GM21423 (cell line): Measurements from ENCODE around the gene CFAP100.

ENCODE experiments used
- ATAC-seq: cut with Tn5 transposase; IDR thresholded peaks from one replicate; pipeline ENCODE4 v1.9.1; 2021; ENCODE audit warnings: mild to moderate bottlenecking, moderate library complexity; ENCODE audit not compliant: unreplicated experiment

Gene CFAP100

DNA sequence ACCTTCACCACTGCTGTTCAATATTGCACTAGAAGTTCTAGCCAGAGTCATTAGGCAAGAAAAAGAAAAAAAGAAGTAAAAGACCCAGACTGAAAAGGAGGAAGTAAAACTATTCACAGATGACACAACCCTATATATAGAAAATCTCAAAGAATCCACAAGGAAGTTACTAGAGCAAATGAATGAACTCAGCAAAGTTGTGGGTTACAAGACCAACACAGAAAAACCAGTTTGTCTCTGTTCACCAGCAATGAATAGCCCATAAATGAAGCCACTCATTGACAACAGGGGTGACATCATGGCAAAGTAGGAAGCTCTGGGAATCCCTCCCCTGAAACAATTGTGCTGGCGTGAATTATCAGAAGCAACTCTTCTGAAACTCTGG, 4.6 kb downstream of the CFAP100 start:
- ATAC-seq: peak; percentile 61

DNA sequence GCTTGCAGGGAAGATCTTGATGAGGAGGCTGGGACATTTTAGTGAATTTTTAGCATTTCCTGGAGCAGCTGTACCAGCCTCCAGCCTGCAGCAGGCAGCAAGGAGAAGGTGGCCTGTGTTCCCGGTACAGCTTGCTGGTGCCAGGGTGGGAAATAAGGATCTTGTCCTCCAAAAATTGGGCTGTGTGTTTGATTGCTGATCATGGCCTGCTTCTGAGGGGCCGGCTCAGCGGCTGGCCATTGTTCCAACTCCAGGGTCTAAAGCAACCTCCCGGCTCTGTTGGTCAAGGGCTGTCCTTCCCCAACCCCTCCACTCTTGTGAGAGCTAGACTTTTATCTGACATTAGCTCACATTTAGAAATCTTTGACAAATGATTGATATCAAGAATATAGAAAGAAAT, 5.0 kb downstream of the CFAP100 start:
- ATAC-seq: no peak

DNA sequence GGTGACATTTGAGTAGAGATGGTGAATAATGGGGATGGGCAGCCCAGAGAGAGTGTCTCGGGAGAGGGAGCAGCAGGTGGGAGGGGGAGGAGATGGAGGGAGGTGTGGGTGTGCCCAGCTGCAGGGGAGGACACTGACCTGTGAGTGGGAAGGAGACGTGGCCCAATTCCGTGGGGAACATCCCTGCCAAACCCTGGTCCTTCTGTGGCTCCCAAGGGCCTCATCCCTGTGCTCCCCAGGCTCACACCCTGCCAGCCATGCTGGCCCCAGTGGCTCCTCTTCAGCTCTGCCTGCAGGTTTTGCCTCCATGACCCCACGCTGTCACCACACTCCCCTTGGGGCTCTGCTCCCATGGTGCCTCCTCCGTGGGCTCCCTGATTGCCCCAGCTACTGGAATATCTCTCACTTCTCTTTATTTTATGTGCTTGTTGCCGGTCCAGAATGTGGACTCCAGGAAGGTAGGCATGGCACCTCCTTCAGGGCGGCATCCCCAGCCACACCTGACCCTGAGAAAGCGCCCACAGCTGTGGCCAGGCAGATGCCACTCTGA, 7.0 kb downstream of the CFAP100 start:
- ATAC-seq: no peak

DNA sequence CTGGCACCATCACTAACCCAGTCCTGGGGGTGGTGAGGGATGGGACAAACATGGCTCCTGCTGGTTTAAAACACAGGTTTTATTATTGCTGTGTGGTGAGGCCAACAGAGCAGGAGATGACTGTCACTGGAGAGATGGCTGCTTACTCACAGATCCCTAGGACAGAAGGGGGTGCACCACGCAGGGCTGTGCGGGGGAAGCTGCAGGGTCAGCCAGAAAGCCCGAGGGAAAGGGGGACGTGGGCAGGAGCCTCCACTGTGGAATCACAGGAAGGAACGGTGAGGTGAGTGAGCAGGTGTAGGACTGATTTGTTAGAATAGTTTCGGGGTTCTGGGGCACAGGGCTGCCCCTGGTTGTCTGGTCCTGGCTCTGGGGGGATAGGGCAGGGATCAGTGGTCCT, 7.5 kb downstream of the CFAP100 start:
- no peak for ATAC-seq

DNA sequence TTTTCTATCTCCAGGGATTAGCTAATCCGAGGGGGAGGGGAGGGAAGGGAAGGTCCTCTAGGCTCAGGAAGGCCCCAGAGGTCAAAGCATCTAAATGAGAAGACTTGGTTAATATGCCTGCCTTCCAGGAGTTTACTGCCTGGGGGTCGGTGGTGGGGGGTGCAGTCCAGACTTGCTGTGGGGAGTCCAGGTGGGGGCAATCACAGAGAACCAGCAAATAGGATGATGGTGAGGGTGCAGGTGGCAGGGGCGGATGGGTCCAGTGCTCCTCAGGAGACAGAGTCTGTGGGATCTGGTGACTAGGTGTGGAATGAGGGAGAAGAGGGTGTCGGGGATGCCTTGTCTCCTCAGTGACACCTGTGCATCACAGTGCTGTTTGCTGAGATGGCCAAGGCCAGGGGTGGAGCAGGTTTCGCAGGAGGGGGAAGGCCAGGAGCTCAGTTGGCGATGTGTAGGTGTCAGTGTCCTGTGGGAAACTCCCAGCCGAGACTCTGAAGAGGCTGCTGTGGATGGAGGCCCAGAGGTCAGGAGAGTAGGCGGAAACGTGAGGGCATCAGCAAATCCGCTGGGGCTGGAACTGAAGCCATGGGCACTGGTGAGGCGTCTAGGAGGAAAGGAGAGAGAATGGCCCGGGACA, 8.1 kb downstream of the CFAP100 start:
- ATAC-seq: no peak

DNA sequence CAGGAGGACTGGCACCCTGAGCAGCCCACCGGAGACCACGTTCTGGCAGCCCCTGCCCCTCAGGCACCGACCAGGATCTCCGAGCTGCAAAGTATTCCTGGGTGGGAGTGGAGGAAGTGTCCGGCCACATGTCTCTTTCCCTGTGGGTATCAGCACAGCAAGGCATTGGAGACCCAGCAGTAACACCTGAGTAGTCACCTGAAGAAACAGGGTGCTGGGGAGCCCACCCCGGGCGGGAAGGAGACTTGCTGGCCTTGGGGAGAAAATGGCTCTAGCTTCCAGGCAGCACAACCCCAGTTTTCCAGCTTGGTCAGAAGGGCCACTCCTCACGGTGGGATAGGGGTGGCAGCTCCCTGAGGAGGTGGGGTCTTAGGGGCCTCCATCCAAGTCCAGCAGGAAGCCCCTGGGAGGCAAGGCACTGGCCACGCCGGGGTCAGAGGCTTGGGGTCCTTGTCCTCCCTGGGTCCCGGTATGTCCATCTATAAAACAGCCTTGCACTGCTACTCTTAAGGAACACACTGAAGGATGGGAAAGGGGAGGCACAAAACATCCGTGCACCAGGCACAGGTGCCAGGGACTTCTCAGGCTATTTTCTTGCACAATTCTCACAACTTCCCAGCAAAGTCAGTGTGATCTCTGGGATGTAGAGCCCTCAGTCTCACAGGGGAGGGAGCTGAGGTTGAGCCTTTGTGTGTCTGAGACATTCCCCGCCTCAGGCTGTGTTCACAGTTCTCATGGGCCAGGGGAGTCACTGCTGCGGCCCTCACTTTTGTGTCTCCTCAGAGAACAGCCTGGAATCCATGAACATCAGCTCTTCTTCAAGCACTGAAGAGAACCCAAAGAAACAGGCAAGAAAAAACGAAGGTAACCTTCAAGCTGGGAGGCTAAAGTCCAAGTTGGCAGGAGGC, 11.9 kb downstream of the CFAP100 start:
- no peak for ATAC-seq

DNA sequence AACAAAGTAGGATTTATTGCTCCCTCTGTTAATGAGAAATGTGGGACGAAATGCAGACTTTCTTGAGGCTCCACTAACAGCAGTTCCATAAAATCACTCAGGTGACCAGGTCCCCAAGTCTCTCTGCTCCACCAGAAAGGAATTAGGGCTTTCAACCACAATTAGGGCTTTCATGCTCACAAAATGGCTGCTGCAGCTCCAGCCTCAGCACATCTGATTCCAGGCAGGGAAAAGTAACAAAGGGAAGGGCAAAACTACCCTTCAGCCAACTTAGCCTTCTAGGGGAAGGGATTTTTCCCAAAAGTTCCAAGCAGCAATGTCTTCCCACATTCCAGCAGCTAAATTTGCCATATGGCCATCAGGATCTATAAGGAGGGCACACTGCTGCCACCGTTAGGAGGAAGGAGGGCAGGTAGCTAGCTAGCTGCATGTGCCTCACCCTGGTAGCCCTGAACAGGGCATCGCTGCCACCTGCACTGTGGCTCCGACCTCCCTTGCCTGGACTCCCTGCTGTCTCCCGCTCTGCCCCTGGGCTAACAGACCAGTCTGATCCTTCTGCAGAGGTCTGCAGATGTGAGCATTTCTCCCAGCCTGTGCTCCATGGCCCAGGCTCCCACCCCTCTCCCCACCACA, 12.8 kb downstream of the CFAP100 start:
- ATAC-seq: no peak

DNA sequence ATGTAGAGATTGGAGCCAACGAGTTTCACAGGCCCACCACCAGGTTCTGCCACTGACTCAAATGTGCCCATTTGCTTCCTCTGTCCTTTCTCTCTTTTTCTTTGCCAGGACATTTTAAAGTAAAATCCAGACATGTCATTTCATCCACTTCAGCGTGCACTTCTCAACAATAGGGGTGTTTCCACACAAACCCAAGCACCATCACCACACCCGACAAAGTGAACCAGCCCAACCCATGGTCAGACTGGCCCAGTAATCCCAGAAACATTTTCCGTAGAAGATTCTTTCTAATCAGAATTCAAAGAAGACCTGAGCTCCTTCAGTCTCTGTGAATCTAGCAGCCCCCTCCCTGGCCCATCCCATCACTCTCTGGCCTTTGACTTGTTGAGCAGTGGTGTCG, 13.4 kb downstream of the CFAP100 start:
- ATAC-seq: no peak

DNA sequence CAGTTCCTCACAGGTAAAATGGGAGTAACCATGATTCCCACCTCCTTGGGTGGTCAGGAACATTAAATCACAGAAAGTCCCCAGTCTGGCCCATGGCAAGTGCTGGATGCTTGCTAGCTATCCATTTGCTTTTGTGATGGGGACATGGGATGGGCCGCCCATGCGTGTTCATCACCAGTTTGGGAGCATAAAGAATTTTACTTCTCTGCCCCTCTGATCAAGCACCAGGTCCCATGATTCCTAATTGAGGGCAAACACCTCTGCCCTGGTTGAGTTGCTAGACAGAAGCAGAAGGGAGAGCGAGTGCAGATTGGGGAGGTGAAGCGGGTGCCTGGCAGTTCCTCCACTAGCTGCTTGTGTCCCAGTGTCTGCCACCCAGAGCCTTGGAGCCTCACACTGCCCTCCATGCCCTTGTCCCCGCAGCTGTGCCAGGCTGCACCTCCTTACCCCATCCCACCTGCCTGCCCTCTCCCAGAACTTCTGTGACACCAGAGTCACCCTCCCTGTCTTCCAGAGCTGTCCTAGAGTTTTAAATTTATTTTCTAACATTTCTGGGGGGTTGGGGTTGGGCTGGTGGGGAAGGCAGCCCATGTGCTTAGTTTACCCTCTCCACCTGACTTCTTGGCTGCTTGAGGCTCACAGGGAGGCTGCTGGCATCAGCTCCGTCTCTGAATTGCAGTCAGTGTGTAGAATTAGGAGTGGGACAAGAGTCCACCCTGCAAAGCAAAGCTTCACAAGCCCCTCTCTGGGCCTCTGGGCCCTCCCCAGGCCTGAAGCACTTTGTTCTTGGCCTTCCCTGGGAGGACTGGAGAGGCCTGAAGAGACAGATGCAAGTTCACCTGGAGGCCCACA, 18.4 kb downstream of the CFAP100 start:
- no peak for ATAC-seq

DNA sequence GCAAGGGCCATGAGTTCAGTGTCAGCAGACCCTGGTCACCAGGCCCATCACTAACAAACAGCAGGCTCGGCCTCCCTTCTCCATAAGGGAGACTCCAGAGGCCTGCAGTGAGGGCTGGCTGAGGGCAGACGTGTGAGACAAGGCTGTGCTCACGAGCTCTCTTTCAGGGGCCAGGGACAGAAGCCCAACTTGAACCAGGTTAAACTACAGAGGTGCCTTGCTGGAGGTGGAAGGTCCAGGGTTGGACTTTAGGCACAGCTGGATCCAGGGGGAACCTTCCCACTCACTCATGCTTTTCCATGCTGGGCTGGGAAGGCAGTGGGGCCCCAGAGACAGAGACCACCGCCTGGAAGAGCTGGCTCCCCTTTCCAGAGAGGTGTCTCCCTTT, 19.0 kb downstream of the CFAP100 start:
- no peak for ATAC-seq

DNA sequence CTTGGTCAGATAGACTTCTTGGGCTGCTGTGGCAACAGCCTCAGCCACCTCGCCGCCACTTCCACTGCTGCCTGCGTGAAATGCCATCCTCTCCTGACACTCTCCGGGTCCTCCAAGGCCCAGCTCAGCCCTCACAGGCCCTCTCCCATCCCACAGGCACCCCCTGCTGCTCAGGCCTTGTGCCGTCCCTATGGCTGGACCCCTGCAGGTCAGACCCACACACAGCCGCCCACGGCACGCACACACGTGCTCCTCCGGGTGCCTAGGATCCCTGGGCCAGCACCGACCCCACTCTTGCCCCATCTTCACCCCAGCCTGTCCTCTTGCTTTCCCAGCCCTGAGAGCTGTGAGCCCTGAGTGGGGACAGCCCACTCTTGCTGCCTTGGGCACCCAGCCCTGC, 19.7 kb downstream of the CFAP100 start:
- ATAC-seq: no peak

DNA sequence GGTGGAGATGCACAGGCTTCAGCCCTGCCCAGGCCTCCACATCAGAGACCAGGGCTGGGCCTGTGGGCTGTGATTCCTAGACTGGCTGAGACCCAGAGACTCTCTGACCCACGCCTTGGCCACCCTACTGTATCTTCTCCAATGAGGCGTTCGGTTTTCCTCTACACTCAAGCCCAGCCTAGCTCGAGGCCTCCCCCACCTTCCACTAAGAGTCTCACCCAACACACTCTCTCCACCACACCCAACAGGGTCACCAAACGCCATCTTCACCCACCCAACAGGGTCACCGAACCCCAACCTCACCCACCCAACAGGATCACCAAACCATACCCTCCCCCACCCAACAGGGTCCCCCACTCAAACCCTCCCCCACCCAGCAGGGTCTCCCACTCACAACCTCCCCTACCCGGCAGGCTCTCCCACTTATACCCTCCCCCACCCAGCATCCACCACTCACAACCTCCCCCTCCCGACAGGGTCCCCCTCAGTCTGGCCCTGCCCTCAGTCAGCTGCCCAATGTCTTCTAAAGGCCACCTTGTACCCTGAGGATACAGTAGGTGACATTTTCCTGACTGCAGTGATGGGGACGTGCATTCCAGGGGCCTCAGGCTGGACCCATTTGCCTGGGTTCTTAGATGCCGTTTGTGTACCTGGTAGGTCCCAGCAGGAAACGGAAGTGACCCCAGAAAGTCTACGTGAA, 20.4 kb downstream of the CFAP100 start:
- no peak for ATAC-seq

DNA sequence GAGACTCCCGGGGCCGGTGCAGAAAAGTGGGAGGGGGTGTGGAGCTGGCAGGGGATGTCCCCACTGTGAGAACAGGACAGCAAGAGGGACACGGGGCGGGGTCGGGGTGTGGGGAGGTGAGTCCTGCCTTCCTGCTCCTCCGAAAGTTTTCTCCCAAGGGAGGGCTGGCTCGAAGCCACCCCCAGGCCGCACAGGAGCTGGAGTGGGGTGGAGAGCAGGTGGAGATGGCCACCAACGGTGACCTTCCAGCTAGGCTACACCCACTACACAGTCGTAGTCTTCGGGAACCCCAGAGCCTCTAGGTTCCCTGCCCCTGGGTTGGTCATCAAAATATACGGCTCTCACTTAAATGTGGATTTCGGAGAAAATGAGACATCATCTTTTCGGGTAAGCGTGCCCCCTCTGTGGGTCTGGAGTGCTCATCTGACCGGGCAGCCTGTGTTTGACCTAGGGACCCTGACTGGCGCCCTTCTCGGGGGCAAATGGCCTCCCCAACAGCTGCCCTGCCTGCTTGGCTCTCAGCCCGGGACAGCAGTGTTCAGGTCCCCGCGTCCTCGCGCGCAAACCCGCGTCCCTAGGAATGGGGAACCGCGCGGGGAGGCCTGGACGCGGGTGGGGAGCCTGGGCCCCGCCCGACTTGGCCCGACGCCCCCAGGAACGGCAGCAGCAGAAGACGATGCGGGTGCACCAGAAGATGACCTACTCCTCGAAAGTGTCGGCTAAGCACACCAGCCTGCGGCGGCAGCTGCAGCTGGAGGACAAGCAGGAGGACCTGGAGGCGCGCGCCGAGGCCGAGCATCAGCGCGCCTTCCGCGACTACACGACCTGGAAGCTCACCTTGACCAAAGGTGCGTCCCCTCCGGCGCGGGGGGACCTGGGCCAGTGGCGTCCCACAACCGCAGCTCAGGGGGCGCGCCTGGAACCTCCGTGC, 21.2 kb downstream of the CFAP100 start:
- no peak for ATAC-seq

DNA sequence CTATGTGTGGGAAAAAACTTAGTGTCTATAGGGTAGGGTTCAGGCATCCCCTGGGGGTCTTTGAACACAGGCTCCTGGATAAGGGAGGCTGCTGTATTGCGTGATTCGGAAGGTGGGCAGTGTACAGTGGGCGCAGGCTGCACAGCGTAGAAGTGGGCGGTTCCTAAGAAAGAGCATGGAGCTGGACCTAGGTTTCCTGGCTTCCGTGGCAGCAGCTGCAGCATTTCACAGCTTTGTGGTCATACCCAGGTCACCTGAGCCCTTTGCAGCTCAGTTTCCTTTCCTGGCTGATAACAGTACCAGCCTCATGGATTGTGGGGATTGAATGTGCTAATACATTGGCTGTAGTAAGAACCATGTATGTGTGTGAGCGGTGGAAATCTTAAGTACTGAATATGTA, 22.2 kb downstream of the CFAP100 start:
- ATAC-seq: no peak

DNA sequence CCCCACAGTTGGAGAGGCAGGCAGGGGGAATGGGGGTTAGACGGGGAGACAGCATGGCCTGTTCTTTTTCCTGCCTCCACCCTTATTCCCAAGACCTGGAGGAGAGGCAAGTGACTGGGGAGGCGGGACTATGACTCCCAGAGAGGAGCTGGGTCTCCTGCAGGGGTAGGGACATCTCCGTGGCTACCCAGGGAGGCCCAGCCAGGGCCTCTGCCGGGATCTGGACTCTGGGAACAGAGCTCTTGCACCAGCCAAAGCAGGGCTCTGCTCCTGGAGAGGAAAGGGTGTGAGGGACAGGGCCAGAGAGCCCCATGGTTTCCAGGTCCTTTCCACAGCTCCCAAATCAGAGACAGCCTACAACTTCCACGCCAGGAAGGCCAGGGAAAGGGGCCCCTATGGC, 22.8 kb downstream of the CFAP100 start:
- ATAC-seq: no peak

DNA sequence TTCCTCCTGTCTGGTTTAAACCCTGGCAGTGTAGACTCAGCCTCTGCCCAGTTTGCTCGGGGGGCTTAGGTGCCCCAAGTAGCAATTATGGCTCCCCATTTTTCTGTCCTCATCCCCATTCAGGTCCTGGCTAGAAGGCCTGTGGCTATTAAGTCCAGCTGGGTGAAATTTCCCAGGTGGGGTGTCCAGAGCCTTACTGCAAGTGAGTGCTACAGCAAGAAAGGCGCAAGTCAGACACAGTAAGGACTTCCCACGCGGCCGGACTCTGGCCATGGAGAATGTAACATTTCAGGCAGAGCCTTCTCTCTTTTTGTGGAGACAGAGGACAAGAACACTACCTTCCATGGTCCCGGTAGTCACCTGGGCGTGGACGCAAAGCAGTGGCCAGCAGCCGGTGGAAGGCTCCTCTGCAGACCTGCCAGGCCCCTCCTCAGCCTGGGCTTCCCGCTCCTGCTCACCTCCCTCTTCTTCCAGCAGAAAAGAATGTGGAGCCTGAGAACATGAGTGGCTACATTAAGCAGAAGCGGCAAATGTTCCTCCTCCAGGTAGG, 23.3 kb downstream of the CFAP100 start:
- no peak for ATAC-seq

DNA sequence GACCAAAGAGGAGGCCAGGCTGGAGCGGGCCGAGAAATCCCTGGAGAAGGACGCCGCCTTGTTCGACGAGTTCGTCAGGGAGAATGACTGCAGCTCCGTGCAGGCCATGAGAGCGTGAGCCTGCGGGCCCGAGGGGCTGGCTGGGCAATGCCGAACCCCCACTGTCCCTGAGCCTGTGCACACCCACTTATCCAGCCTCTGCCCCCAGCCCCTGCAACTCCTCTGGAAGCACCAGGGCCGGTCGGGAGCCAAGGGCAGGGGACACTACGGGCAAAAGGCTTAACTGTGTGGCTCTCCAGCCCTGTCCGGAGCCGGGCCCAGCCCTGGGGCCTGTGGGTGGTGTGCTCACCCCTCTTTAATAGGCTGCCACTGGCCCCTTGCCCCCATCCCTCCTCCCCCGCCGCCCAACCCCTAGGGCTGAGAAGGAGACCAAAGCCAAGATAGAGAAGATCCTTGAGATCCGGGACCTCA, 24.0 kb downstream of the CFAP100 start:
- no peak for ATAC-seq

DNA sequence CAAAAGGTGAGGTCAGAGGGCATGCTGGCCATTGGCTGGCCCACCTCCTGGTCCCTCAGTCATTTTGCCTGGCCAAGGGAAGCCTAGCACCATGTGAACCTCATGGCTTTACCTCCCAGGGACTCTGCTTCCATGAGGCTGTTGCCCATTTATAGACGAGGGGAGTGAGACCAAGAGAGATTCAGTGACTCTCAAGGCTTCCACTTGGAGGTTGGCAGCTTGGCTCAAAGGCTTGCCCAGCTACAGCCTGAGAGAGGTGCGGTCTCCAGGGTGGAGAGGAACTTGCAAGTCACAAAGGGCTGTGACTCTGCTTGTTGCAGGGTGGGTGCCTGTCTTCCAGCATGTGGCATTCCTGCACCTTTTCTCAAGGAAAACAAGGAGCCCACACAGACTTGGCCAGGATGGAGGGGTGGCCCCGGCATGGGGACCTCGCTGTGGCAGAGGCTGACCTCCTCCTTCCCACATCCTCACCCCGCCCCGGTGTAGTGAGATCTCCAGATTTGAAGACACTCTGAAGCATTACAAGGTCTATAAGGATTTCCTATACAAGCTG, 24.5 kb downstream of the CFAP100 start:
- ATAC-seq: no peak
